ENCODE measurements around the gene INSRR.

DNA sequence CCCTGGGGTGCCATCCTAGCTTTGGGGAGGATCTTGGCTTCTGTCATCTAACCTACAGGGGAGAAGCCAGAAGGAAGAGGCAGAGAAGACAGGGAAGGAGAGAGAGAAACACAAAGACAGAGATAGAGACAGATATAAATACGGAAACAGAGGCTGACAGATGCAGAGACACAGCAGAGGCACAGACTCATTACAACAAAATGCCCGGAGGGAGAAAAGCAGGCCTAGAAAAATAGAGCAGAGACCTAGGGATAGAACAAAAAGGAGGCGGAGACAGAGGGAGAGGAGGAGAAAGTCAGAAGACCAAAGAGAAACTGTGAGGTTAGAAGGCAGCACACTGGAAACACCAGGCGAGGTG, 36.5 kb upstream of the INSRR start:
- TF ChIP-seq POLR2A (IDR thresholded peaks at IDR 0.05) (no peak), POLR2AphosphoS5 (IDR thresholded peaks at IDR 0.05) (no peak)
- TF ChIP-seq, protein P1, sequence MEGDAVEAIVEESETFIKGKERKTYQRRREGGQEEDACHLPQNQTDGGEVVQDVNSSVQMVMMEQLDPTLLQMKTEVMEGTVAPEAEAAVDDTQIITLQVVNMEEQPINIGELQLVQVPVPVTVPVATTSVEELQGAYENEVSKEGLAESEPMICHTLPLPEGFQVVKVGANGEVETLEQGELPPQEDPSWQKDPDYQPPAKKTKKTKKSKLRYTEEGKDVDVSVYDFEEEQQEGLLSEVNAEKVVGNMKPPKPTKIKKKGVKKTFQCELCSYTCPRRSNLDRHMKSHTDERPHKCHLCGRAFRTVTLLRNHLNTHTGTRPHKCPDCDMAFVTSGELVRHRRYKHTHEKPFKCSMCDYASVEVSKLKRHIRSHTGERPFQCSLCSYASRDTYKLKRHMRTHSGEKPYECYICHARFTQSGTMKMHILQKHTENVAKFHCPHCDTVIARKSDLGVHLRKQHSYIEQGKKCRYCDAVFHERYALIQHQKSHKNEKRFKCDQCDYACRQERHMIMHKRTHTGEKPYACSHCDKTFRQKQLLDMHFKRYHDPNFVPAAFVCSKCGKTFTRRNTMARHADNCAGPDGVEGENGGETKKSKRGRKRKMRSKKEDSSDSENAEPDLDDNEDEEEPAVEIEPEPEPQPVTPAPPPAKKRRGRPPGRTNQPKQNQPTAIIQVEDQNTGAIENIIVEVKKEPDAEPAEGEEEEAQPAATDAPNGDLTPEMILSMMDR (IDR thresholded peaks at IDR 0.05 in 8 of 11, conservative IDR thresholded peaks at IDR 0.05 in 3 of 11) = no peak
